Activated CD4-positive, alpha-beta T cell treated with anti-CD3 and anti-CD28 coated beads, Interleukin-10, Interleukin-2, amounts not matched to agents 100 ng/mL and 50 ng/mL, durations not matched to agents 16 hours and 8 hours (primary cell): ENCODE data around the gene NSUN7.
"Not testable (repeated sequence)": the region's sequence is repeated elsewhere in the genome, so short reads cannot be mapped to it uniquely, and the experiment has no call there.

Experiments
- DNase-seq: peaks from one replicate; pipeline ENCODE4 v3.0.0-alpha.2; 2020

NSUN7 gene, protein sequence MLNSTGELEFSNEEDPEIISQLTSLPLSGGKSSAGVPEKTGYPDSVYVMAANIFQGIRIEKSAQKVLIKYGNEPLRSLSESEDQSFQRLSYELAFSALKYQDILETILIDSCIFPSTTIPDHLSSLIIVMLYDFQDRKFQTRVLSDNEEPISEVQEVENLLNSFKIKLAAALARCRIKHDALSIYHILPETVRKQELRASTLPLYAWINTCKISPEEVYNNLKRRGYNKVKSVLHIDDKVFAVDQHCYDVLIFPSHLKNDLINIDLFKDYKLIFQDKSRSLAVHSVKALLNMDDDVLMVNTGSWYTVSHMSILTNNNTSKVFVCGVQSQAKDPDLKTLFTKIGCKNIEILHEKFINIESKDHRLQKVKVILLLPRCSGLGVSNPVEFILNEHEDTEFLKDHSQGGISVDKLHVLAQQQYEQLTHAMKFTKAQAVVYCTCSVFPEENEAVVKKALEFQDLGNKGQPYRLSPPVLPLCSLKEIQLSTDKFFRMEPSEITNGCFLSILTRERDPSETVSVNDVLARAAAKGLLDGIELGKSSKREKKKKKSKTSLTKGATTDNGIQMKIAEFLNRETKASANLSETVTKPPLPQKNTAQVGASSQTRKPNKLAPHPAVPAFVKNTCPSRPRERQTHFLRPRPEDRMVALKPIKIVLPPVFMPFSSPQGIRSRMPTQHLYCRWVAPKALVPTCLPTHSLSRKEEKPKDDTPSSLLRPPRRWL

DNA sequence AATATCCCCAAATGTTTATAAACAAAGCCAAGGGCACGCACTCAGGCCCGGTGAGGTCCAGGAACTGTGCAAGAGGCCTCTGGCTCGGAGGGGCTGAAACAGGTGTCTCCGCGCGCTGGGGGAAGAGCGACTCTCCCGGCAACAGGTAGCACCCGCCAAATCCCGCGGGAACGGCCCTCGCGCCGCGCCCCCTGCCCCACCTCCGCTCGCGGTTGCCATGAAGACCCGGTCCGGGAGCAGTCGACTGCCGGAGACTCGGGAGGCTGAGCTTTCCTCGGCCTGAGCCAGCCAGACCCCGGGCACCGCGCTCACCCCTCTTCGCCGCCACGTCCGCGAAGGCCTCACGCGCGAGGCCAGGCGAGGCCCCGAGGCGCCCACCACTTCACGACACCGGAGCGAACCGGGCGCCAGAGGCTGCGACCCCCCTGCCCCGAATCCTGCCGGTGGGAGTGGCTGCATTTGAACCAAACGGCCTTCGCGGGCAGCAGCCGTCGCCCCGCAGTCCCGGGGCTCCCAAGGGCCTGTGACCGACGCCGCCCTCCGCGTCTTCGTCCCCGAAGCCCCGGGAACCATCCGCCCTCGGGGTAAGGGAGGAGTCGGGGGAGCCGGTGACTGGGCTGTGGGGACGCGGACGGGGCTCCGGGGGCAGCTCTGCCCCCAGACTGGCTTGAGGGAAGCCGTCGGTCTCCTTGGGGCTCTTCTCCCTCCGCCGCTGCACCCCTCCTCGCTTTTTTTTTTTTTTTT is at the start of gene NSUN7:
Gene NSUN7 (plus strand): TSS at position 239 of the 744 bp plus-strand sequence. CDS start 739 bp downstream, outside the sequence.
- no peak for DNase-seq

DNA sequence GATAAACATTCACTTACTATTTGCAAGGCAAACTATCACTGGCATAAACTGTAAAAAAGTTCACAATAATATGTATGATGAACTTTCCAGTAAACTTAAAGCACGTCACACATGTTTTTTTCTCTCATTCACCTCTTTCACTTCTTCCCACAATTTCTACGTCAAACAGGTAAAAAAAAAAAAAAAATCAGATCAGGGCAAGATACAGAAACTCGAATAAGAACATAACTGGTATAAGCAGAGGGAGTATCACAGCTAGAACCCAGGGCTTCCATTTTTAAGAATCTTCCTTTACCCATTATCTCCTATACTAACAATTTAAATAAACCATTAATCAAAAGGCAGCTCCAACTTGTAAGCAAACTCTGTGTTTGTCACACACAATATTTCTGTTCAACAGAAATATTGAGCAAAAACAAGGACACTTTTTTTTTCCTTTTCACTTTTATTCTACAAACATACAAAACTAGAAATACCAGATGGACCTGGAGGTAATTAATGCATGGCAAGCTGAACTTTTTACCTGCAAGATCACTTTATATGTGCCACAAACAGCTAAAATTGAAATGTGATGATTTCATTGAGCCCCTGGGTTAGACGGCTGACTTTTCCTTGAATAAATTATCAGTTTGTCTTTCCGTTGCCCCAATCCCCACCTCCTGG is 47.5 kb upstream of the NSUN7 start:
- DNase-seq = peak; percentile 37

DNA sequence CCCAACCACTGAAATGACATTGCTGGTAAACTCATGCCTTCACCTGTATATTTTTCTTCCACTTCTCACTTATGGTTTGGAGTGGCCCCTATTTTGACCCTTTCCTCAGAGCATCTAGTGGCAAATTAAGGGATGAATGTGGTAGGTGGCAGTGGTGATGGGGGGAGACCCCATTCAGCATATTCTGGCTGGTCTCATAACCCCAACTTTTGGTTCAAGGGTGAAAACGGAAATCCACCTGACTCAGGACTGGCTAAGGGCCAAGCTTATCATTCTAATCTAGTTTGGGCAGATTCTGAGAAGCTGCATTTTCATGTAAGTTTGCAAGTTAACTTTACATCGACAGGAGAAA is 47.0 kb upstream of the NSUN7 start:
- DNase-seq = peak; percentile 78

GRCh38 chr4:40704073-40704472 is 45.7 kb upstream of the NSUN7 start:
- no peak for DNase-seq

GRCh38 chr4:40710484-40711254 is 39.1 kb upstream of the NSUN7 start:
- no peak for DNase-seq

DNA sequence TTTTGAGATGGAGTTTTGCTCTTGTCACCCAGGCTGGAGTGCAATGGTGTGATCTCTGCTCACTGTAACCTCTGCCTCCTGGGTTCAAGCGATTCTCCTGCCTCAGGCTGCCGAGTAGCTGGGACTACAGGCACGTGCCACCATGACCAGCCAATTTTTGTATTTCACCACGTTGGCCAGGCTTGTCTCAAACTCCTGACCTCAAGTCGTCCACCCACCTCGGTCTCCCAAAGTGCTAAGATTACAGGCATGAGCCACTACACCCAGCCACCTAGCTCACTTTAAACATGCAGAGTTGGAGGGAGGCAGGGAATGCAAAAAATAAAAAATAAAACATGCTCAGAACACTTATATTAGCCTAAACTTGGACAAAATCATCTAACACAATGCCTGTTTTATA is 36.8 kb upstream of the NSUN7 start:
- DNase-seq = not testable (repeated sequence)

- DNase-seq = no peak
These were observed 36.0 kb upstream of the NSUN7 start for GRCh38 chr4:40713798-40714197.

GRCh38 chr4:40718586-40718985 is 31.2 kb upstream of the NSUN7 start:
- DNase-seq = no peak

GRCh38 chr4:40719008-40719623 is 30.6 kb upstream of the NSUN7 start:
- DNase-seq = peak; percentile 68

DNA sequence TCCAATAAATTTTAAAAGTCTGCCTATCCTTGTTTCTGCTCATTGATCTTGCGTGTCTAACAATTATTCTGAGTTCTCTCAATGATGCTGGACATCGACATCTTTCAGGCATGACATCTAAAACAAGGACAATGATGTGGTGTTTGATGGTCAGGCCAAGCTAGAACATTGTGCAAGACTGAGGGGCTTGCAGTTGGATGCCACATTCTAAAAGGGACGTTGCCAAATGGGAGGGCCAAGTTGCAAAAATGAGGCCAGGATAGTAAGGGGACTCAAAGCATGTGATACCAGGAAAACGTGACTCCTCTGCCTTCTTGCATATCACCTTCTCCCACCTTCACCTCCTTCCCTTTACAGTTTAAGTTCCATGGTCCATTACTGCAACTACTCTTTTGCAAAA is 29.4 kb upstream of the NSUN7 start:
- DNase-seq = no peak

DNA sequence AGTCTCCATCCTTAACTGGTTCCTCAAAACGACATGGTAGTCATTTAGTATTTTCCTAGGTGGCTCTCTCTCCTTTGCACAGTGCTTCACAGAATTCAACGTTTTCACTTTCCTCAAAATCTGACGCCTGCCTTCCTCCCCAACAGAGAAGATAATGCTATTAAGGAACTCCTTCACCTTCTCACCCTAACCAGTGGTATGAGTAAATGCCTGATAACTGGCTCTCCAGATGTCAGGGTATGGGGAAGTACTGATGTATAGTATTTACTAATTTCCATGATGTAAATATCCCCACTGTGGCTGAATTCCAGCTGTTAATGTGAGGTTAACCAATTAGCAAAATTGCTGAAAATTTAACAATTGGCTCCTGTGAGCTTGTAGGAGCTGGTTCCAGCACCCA is 28.8 kb upstream of the NSUN7 start:
- DNase-seq = no peak

- DNase-seq = peak; percentile 59
These were observed 28.0 kb upstream of the NSUN7 start for GRCh38 chr4:40721730-40722171.

- DNase-seq = peak; percentile 56
These were observed 27.1 kb upstream of the NSUN7 start for GRCh38 chr4:40722576-40723161.

- DNase-seq = no peak
These were observed 26.0 kb upstream of the NSUN7 start for GRCh38 chr4:40723728-40724127.

GRCh38 chr4:40728333-40728732 is 21.4 kb upstream of the NSUN7 start:
- DNase-seq = no peak

DNA sequence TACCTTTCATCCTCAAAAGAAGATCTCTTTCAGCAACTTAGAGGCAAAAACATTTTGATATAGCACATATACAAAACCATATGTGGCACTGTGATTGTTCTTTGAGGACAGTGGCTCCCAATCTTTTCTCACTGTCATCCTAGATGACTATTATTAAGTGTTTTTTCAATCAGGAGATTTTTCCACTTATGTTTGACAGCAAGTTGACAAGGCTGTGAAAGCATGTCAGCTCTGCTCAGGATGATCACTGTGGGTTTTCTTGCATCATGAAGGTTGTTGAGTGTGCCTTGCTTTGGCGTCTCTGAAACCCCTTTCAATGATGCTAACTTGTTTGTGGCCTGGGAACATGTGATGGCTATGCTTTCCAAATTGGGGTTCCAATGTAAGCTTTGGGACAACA is 20.2 kb upstream of the NSUN7 start:
- no peak for DNase-seq

GRCh38 chr4:40730091-40730679 is 19.6 kb upstream of the NSUN7 start:
- DNase-seq = no peak

DNA sequence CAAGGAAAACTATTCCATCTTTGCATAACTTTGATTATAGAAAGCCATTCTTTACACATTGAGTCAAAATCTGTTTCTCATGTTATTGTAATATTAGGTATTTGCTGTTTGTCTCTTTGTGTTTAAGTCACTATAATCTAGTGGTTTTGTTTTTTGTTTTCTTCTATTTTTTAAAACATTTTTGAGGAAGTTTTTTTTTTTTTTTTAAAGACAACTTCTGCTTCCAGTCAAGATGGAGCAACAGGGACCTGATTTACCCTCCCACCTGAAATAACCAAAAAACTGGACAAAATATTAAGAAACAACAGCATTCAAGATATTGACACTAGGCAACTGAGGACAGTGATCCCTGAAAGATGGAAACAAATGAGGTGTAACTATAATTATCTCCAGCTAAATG is 18.4 kb upstream of the NSUN7 start:
- DNase-seq = no peak

- DNase-seq = peak; percentile 42
These were observed 17.9 kb upstream of the NSUN7 start for GRCh38 chr4:40731792-40732245.

DNA sequence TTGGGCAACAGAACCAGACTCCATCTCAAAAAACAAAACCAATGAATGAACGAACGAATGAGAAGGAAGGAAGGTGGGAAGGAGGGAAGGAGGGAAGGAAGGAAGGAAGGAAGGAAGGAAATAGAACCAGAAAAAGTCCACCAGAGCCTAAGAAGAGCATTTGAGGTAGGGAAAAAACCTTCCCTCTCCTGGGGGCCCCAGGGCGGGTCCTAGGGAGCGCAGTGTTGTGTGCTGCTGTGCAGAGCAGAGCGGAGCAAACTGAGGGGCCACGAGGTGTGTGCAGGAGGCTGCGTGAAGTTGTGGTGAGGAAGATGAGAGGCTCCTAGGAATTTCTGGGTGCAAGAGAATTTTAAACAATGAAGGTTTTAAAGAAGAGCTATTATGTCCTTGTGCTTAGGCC is 16.0 kb upstream of the NSUN7 start:
- no peak for DNase-seq

- DNase-seq = no peak
These were observed 15.3 kb upstream of the NSUN7 start for GRCh38 chr4:40734497-40734896.
